Mesangial cell (primary cell): ENCODE measurements around the gene SPDYE9. TPM values are rescaled to one million over a fixed set of nuclear protein-coding genes. Genes with fewer than 3 reads are reported as not detected.

Experiments
- total RNA-seq: library from RNA; depleted of rRNA; stranded (reverse); fragments of >200 nt; gene quantifications from 2 replicates; pipeline ENCODE4 v1.2.3, GENCODE V29; 2015

SPDYE9 gene
- total RNA-seq, result not detected in 2 replicates

GRCh38 chr7:73085938-73086337 is at the start of gene SPDYE9:
SPDYE9 (minus strand) TSS chr7:73086038; CDS start chr7:73084238, 1,800 bp downstream.

GRCh38 chr7:73057811-73058210 is 28.0 kb downstream of the SPDYE9 start, which contains the start of gene SPDYE11:
SPDYE11 (minus strand) TSS chr7:73057911; CDS start chr7:73056111, 1,800 bp downstream.

DNA sequence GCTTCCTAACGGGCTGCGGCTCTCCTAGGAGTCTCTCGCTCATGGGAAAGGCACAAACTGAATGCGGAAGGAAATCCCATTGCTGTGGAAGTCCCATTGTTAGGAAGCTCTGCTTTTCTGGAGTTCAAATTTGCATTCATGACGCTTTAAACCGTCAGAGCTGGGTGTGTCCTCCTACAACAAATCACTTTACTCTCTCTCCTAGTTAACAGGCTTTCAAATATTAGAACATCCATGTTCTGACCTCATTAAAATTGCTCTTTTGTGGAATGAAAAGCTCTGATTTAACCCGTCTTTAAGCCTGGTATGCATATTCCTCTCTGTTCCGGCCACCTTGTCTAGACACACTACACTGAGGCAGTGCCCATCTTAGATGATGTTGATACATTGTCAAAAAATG is 56.2 kb downstream of the SPDYE9 start, which contains the start of gene SPDYE8:
TSS of gene SPDYE8 (minus strand) at position 101 of the 400 bp plus-strand sequence. CDS start 1,800 bp downstream, outside the sequence.

Other genes with a start within 250 kb of the SPDYE9 start
- 15.1 and 15.5 TPM in 2 replicates for gene POM121, start 160.9 kb downstream of the SPDYE9 start, total RNA-seq
- 0.13 and 0.16 TPM in 2 replicates for gene TRIM74, start 116.6 kb downstream of the SPDYE9 start, total RNA-seq
- not detected in 2 replicates for gene SPDYE8, start 56.3 kb downstream of the SPDYE9 start, total RNA-seq
- gene SPDYE11, start 28.1 kb downstream of the SPDYE9 start, total RNA-seq, result not detected in 2 replicates
- 23.5 and 45.6 TPM in 2 replicates for gene NSUN5, start 222.8 kb upstream of the SPDYE9 start, total RNA-seq
- not detected in 2 replicates for gene TRIM50, start 242.0 kb upstream of the SPDYE9 start, total RNA-seq
- gene FKBP6, start 242.1 kb upstream of the SPDYE9 start, total RNA-seq, result 0.16 TPM in 1 of 2 replicates, not detected in the other